Panc1 (cell line): ENCODE measurements around the gene MYO1E. TPM values are rescaled to one million over a fixed set of nuclear protein-coding genes. Genes with fewer than 3 reads are reported as not detected.
A peak's percentile ranks its signal among the peaks of the same experiment; 100 is the strongest.

Experiments
- ATAC-seq: fragments of 200-7000 bp; cut with Tn5 transposase; 2 replicates; pipeline ENCODE4 v1.9.1; 2020; ENCODE audit warnings: mild to moderate bottlenecking, moderate library complexity
- BruUV-seq: library from RNA; stranded (reverse); fragments of 400-500 nt; replicated peaks from 2 replicates; lab custom pipeline; 2021; lab: Mats Ljungman, UMichigan
- CTCF ChIA-PET: fragments of 300-600 bp; sonication (Branson Sonifier 250); formaldehyde crosslinking; loops from one replicate; lab custom pipeline; 2022; ENCODE audit warnings: antibody characterized with exemption; lab: Charles Lee
- POLR2A ChIA-PET: fragments of 300-600 bp; sonication (Branson Sonifier 250); formaldehyde crosslinking; loops from one replicate; lab custom pipeline; 2022; ENCODE audit warnings: antibody characterized with exemption; lab: Charles Lee
- DNase-seq: peaks from one replicate; pipeline ENCODE4 v3.0.0-alpha.2; 2010; ENCODE audit warnings: low read depth, low spot score
- H3K27ac ChIP-seq: 2 replicates; pipeline ENCODE4 v1.5.1; 2011; ENCODE audit warnings: mild to moderate bottlenecking, low read length, inconsistent platforms
- H3K27me3 ChIP-seq: fragments of 200-500 bp; sonication (Bioruptor generic); 2 replicates; pipeline ENCODE4 v1.6.0; 2014; ENCODE audit warnings: low read length, inconsistent platforms; ENCODE audit not compliant: control insufficient read depth, insufficient read depth
- H3K36me3 ChIP-seq: fragments of 200-500 bp; sonication (Bioruptor generic); 2 replicates; pipeline ENCODE4 v1.5.1; 2014; ENCODE audit warnings: inconsistent platforms, mild to moderate bottlenecking, low read length, moderate library complexity; ENCODE audit not compliant: control insufficient read depth, insufficient read depth
- H3K4me1 ChIP-seq: 2 replicates; pipeline ENCODE4 v1.5.1; 2011; ENCODE audit warnings: inconsistent platforms, mild to moderate bottlenecking, low read length, moderate library complexity; ENCODE audit not compliant: control insufficient read depth, insufficient read depth
- H3K4me3 ChIP-seq, 2 experiments: 2 replicates each; pipeline ENCODE4 v1.5.1; 2011 to 2012; ENCODE audit warnings: low read depth in 2 of 2, low read length in 2 of 2, mild to moderate bottlenecking in 2 of 2, inconsistent platforms in 1 of 2, moderate library complexity in 1 of 2
- H3K9me3 ChIP-seq: fragments of 200-500 bp; sonication (Bioruptor generic); 2 replicates; pipeline ENCODE4 v1.5.1; 2014; ENCODE audit warnings: low read depth, mild to moderate bottlenecking, inconsistent platforms, low read length, moderate library complexity; ENCODE audit not compliant: control insufficient read depth, insufficient read depth
- POLR2AphosphoS5 ChIP-seq: IDR thresholded peaks from 2 replicates; pipeline ENCODE4 v1.6.1; 2012; ENCODE audit warnings: mild to moderate bottlenecking, low read depth, low read length, moderate library complexity
- REST ChIP-seq, 2 experiments: IDR thresholded peaks; 2 replicates each; pipeline ENCODE4 v1.6.1; 2011 to 2012; ENCODE audit warnings: low read depth in 2 of 2, control low read depth in 1 of 2, low read length in 1 of 2, mild to moderate bottlenecking in 1 of 2, moderate library complexity in 1 of 2; ENCODE audit not compliant: insufficient read depth in 1 of 2
- SIN3A ChIP-seq: IDR thresholded peaks from 2 replicates; pipeline ENCODE4 v1.6.1; 2012; ENCODE audit warnings: low read depth, mild to moderate bottlenecking, low read length, moderate library complexity, borderline replicate concordance; ENCODE audit not compliant: insufficient read depth
- TCF7L2 ChIP-seq: IDR thresholded peaks from 2 replicates; pipeline ENCODE4 v1.6.1; 2011; ENCODE audit warnings: mild to moderate bottlenecking, low read depth, low read length, inconsistent platforms
- in situ Hi-C: cut with HindIII; loops from 2 replicates; pipeline ENCODE4 v1.10.0; 2016; ENCODE audit warnings: low sequenced_read_pairs, low pct_unique_long_range_greater_than_20kb
- intact Hi-C: fragments of 100-400 bp; cut with micrococcal nuclease; formaldehyde crosslinking; loops from one replicate; pipeline ENCODE4 v1.10.0; 2022; ENCODE audit not compliant: unreplicated experiment
- total RNA-seq: library from RNA; stranded (reverse); gene quantifications from one replicate; pipeline ENCODE4 v1.2.1, GENCODE V29; 2021; ENCODE audit not compliant: unreplicated experiment
- TF ChIP-seq, protein P1 (sequence below): fragments of 450-650 bp; IDR thresholded peaks from 2 replicates; pipeline ENCODE4 v1.5.1; 2017; ENCODE audit warnings: mild to moderate bottlenecking

MYO1E gene
- total RNA-seq, 1 experiment from 2014 or later = 161 TPM

DNA sequence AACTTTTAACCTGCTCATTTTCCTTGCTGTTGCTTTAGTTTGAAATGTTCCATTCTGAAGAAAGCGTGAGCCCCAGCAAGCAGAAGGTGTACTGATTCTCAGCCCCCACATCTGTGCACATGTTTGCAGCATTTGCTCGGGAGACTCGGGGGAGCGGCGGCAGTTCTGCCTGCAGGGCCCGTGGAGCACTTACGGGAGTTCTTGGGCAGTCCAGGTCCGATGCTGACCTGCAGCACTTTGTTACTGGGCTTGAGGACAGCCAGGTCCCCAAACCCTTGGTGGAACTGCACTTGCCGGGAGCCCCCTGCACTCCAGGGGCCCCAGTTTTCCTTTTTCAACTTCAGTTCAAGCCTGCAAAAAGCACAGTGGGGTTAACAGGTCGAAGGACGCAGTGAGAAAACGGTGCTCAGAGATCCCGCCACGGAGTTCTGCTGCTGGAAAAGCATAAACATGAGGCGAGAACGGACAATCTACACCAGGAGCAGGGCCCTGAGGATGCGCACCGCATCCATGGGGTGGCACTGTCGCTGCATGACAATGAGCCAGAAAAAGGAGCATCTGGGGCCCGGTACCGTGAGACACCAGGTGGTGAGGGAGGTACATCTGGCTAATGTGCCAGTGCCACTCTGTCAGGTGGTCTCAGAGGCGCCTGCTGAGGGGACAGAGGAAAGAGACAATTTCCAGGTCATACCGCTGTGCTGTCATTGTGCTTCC is 211.6 kb downstream of the MYO1E start:
- POLR2A ChIA-PET = no interaction called here
- Histone ChIP-seq H3K4me3 (no peak overlapping the region), H3K4me1 (no peaks in the 10 kb centered on the region), H3K27ac (no peak overlapping the region), H3K27me3 (no peaks in the 10 kb centered on the region), H3K9me3 (no peaks in the 10 kb centered on the region), H3K36me3 (no peaks in the 10 kb centered on the region)
- intact Hi-C loops (no loop called here), in situ Hi-C loops (no loop called here)
- ATAC-seq (peak; percentile 84), DNase-seq (peak; percentile 2)
- no TSS peak for BruUV-seq
- no peak for TF ChIP-seq REST (IDR thresholded peaks at IDR 0.05; ENCODE audit: insufficient read depth in 1 of 2, low read depth in 2 of 2, low read length in 1 of 2)
- TF ChIP-seq, protein P1, sequence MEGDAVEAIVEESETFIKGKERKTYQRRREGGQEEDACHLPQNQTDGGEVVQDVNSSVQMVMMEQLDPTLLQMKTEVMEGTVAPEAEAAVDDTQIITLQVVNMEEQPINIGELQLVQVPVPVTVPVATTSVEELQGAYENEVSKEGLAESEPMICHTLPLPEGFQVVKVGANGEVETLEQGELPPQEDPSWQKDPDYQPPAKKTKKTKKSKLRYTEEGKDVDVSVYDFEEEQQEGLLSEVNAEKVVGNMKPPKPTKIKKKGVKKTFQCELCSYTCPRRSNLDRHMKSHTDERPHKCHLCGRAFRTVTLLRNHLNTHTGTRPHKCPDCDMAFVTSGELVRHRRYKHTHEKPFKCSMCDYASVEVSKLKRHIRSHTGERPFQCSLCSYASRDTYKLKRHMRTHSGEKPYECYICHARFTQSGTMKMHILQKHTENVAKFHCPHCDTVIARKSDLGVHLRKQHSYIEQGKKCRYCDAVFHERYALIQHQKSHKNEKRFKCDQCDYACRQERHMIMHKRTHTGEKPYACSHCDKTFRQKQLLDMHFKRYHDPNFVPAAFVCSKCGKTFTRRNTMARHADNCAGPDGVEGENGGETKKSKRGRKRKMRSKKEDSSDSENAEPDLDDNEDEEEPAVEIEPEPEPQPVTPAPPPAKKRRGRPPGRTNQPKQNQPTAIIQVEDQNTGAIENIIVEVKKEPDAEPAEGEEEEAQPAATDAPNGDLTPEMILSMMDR = peak; percentile 73; the same call in 1 of the 2 replicates
- no peak for TF ChIP-seq SIN3A
- CTCF ChIA-PET = no interaction called here

DNA sequence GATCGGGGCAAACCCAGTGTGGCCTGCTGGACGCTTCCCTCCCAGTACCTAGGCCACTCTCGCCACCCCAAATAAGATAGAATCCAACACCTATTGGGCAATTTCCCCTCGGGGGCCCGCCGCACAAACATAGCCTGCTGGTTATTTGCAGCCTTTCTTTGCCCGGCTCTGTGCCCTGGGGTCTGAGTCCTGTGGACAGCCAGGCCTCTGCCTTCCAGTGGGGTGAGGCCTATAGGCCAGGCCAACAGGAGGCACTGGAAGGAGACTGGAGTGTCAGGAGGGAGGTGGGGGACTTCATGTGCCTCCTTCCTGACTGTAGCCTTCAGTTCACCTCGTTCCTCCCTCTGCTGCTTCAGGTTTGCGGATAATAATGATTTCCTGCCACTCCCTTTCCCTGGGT is 213.5 kb downstream of the MYO1E start:
- H3K9me3 ChIP-seq = no peaks in the 10 kb centered on the region
- no peaks in the 10 kb centered on the region for H3K27me3 ChIP-seq
- H3K4me3 ChIP-seq = no peak overlapping the region
- in situ Hi-C loops (no loop called here), intact Hi-C loops (no loop called here)
- POLR2A ChIA-PET = no interaction called here
- CTCF ChIA-PET = no interaction called here
- no peaks in the 10 kb centered on the region; the same call in 1 of the 2 replicates for H3K36me3 ChIP-seq
- ATAC-seq (no peak), DNase-seq (no peak)
- TF ChIP-seq REST (IDR thresholded peaks at IDR 0.05; ENCODE audit: insufficient read depth in 1 of 2, low read depth in 2 of 2, low read length in 1 of 2) (no peak), TCF7L2 (no peak), SIN3A (no peak), POLR2AphosphoS5 (no peak)
- TF ChIP-seq, protein P1 = no peak
- BruUV-seq = no TSS peak
- no peak overlapping the region for H3K27ac ChIP-seq
- no peaks in the 10 kb centered on the region for H3K4me1 ChIP-seq
